ENCODE data around the gene INPP5K.
"Not testable (repeated sequence)": the region's sequence is repeated elsewhere in the genome, so short reads cannot be mapped to it uniquely, and the experiment has no call there.

The INPP5K gene

DNA sequence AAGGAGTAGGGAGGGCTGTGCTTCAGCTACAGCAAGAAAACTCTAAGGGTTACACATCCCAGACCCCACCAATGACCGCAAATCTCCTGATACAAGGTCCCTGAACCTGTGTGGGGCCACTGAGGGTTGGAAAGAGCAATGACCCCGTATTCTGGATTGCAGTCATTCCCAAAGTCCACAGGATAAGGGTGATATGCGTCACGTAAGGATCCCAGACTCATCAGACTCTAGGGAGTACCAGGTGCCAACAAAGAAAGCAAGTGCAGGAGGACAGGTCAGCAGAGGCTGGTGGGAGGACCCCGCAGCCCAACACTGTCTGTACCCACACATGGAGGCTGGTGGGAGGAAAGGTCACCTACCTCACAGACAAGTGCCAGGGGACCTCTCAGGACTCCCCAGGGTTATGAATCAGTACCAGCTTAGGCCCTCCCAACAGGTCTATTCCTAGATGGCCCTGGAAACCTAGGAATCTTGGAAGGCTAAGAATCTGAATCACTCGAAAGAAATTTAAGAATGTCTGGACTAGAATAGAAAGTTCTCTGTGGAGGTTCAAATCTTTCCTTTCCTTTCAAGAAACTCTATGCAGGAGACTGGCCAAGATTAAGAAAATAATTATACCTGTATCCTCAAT, 30.0 kb upstream of the INPP5K start:
- DNase-seq = no peak

DNA sequence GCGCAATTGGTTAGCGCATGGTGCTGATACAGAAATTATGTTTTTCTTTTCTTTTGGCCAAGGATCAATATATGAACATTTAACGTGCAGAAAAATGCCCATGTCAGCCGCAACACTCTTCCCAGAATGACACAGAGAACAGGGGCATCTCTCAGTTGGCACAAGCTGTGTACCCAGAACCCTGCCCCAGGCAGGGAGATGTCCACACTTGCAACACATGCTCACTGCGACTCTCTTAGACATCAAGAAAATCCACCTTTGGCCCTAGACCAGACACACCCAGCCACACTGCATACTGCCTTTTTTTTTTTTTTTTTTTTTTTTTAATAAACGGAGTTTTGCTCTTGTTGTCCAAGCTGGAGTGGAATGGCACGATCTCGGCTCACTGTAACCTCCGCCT, 29.2 kb upstream of the INPP5K start:
- no peak for DNase-seq

DNA sequence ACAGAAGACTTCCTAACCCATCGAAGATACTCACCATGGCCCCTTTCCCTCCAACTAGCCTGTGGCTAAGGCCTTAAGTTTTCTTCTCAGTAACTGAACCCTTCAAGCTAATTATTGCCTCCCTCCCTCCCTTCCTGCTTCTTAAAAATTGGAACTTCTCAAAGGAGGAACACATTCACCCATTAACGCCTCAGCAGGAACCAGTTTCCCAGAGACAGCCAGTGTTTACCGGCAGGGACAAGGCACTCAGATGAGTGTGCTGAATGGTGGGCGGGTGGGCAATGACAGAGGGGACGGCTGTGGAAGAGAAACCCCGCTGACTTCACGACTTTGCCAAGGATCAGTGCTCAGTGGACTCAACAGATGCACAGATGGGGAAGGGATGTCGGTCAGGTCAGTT, 25.9 kb upstream of the INPP5K start:
- no peak for DNase-seq

DNA sequence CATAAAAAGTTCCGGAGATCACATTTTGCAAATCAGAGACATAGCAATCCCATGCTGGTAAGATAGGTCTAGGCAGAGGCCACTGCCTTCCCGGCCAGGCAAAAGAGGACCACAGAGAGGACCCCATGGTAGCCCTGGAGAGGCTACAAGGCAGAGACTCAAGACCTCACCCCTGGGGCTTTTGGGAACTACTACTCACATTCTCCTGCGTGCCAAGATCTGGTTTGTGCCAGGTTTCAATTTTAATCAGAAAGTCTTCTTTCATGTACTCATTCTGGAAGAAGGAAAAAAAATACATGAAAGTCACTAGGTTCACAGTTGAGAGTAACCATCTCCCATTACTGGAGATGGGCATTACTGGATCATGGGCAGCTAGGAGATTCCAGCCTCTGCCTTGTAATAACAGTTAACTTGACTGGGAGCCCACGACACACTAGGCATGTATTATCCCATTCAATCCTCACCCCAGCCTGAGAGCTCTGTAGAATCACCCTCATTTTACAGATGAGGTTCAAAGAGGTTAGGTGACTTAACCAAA, 25.0 kb upstream of the INPP5K start:
- no peak for DNase-seq

DNA sequence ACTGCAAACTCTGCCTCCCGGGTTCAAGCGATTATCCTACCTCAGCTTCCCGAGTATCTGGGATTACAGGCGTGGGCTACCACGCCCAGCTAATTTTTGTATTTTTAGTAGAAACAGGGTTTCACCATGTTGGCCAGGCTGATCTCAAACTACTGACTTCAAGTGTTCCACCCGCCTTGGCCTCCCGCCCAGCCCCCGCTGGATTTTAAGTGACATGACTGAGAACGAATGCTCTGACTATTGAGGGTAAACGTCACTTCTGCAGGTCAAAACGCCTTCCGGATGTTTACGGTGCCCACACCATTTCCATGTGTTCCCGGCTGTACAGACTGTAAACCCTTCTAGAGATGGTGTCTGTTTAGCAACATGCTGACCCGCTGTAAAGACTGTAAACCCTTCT, 23.4 kb upstream of the INPP5K start:
- no peak for DNase-seq

DNA sequence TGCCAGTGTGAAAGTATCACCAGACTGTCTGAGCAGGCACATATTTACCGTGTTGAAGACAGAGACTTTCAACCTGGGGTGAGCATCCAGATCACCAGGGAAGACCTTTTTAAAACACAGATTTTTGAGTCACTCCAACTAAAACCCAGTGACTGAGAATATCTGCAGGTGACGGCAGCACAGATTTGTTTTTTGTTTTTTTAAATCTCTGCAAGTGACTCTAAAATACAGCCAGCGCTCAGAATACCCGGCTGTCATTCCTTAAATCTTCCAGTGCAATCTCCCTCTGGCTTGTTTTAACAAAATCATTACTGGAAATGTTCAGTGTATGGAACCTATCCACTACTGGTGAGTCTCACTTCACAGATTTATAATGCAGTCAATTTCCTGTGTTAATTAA, 19.3 kb upstream of the INPP5K start:
- DNase-seq = no peak

DNA sequence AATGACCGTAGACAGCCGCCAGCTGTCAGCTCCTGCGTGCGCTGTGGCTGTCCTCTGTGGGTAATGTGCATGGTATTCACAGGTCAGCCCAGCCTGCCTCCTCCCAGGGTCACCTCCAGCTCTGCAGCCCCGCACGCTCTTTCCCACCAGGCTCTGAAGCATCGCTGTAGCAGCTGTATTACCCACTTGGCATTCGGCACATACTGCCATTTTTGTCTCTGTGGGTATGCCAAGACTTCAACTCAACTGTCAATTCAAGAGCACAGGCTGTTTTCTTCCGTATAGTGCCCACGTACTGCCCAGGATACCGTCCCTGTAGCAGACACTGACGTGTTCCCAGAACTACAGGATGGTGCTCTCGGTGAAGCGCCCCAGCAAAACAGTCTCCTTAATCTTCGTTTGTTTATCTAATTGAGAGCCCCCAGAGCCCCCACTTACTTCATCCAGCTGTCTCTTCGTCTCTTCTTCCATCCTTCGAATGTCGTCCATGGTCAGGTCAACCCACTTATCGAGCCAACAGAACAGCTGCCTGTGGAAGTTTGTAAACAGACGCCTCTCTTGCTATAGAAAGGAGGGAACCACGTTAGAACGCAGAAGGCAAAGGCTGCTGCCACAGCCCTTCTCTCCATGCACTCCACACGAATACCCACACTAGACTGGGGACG, 17.4 kb upstream of the INPP5K start:
- DNase-seq = no peak

DNA sequence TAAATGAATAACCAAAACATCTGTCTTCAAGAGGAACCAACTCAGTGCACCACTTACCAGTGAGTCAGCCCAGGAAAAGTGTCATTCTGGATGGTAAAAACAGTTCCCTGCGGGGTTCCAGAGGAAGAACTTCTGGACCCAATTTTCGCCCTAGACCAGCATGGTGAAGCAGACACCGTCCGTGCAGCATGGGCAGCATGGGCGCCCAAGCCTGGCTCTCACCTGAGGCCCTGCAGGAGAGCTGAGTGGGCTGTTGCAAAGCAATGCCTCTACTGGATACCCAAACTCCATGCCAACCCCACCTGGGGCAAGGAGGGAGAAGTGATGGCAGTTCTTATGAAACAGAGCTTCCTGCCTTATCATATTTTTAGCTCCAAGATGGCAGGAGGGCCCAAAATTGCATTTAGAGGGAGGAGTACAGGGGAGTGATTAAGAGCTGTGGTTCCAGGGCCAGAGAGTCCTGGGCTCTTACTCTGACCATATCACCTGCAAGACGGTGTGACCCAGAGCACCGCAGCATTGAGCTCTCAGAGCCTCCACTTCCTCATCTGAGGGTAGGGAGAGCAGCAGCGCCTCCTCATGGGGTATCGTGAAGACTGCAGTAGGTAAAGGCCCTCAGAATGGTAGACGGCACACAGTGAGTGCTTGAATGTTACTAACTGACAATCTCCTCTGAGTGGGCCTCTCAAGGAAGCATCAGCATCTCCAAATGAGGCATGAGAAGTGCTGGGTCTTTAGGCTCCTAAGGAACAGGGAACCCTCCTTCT, 16.6 kb upstream of the INPP5K start:
- DNase-seq = no peak

DNA sequence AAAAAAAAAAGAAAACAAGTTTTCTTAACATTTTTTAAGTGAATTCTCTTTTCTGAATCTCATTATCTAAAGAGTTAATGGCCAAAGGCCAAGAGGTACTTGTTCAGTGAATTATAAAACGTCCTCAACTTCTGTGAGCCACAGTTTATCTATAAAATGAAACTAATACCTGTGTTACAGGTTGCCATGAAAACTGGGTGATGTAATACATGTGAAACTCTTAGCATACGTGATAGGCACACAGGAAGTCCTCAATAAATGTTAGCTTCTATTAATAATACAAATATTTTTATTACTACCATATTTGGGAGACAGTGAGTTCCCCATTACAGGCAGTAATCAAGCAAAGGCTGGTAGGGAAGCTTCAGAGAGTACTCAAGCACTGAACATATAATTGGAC, 13.5 kb upstream of the INPP5K start:
- no peak for DNase-seq

DNA sequence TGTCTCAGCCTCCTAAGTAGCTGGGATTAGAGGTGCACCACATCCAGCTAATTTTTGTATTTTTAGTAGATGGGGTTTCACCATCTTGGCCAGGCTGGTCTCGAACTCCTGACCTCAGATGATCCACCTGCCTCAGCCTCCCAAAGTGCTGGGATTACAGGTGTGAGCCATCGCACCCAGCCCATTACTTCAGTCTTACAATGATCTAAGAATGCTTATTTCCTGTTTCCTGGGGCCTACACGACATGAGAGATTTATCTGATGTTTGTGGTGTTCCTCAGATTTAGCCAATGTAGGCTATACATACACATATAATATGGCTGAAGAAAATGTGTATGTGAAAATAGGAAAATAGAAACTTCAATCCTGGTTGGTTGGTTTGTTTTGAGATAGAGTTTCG, 10.5 kb upstream of the INPP5K start:
- DNase-seq = not testable (repeated sequence)

DNA sequence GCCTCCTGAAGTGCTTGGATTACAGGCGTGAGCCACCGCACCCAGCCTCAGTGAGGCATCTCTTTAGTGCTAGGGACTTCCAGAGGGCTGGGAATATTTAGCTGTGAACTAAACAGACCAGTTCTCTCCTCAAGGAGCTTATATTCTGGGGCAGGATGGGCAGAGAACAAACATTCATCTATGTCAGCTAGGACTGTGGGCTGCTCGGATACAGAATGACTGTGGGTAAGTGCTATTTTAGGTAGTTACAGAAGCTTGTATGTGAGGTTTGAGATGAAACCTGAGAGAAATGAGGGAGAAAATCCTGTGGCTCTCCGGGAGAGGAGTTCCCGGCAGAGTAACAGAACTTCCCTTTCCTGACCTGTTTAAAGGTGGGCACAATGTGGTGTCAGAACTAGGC, 6.2 kb upstream of the INPP5K start:
- no peak for DNase-seq

DNA sequence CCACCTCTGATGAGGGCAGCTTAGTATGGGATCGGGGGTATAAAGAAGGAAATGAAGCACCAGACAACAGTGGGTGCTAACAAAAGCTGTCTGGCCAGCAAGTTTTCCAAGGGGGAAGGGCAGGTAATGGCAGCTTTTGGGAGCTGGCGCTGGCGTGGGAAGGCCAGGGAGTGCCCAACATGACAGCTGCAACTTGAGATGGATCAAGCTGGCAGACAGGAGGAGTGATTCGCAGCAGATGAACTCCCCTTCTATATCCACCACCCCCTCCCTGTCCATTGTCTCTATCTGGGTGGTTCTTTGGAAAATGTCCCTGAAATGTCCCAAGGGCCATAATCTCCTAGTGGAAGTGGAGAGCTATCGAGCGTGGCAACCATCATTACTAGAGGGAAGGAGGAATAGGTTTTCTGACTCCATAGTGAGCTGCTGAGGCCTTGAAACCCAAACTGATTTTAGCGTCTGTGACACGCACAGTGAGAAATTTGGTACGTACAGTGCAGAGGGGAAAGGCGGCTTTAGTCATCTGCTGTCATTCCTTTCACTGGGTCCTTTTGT, 4.8 kb upstream of the INPP5K start:
- no peak for DNase-seq

DNA sequence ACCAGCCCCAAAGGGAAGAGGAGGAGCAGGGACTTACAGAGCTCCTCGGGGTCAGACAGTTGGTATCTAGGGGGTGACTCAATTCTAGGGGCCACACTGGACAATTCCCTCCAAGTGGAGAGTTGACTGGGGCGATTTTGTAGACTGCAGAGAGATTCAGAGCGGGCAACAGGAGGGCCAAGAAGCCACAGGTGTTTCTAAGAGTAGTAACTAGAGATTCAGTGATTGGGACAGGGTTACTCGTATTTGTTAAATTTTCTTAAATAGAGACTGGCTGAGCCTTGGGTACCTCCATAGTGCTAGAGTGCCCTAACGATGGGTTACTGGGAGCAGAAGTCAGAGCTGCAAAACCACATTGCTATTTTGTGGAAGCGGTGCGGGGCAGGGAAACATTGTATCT, 3.3 kb upstream of the INPP5K start:
- no peak for DNase-seq

DNA sequence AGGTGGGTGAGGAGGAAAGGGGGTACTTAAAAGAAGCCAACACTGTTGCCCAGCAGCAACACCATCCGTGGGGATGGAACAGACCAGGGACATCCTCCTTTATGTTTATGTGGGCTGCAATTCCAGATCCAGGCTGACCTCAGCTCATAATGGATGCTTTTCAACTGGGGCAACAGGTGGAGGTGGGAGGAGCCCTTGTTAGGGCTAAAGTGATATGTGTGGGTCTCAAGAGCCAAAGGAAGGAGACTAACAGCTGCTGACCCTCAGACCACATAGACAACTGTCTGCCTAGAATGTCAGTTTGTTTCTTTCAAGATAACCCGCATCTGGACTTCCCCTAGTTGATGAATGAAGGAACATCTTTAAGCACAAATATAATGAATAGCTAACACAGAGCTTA, 2.0 kb upstream of the INPP5K start:
- no peak for DNase-seq

DNA sequence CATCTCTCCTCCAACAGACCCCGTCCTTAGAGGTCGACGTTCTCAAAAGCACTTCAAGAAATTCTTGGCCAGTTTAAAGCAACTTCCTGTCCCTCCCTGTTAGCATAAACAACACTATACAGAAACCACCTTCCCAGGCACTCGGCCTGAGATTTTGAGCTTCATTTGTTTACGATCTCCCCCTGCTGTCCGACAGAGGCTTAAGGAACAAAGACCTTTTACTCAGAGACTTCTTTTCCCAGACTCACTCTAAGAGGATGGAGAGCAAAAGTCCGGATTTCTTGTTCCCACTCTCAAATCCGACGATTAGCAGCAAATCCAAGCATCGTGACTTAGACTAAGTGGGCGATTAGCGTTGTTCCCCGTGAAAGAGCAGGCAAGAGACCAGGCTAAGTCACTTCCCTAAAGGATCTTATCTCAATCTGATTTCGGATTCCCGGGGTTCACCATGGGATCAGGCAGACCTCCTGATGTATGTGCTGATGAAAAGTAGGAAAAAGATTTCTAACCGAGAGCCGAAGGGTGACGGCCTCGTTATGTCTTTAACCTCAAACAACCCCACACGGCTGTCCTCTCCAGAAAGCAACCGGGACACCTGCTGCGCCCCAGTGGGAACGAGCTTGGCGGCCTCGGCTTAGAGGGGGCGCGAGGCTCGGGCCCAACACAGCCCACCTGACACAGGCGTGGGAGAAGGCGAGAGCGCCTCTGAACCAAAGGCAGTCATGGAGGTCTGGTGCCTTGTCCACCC, 598 bp downstream of the INPP5K start:
- peak; percentile 21 for DNase-seq

DNA sequence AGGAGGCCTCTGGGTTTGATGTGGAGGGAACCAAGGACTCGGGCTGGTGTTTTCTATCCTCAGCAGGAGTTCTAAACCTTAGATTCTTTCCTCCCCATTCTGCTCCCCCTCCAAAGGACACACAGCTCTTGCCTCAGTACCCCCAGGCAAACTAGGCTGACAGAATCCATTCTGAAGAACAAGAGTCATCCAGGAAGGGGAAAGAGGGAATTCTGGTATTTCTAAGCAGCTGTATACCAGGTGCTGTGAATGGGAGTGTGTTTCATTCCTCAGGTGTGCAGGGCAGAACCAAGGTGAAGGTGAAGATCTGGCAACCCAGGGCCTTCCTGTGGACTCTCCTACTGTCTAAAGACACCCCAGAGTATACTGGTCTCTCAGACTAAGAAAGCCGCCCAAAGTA, 4.1 kb downstream of the INPP5K start:
- no peak for DNase-seq

DNA sequence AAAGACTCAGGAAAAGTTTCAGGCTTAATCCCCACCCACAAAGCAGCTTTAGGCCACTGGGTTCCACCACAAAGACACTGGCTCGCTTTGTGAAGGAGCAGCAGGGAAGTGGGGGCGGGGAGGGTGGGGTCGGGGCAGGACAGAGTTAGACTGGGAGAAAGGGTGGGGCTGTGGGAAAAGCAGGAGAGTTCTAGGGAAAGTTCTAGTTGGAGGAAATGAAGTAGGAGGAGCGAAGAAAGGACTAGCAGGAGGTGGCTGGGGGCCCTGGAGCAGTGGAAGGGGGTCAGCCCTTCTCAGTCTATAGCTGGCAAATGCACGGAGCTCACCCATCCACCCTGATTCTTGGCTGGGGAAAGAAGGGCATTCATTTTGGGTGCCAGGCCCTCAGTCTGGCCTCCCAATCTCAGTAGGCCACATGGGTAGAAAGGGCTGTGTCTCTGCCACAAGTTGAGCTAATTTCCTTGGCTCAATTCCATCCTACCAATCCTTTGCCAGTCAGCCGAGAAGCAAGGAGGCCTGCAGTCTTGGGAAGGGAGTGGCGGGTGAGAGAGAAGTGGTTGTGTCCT, 4.6 kb downstream of the INPP5K start:
- DNase-seq = no peak

DNA sequence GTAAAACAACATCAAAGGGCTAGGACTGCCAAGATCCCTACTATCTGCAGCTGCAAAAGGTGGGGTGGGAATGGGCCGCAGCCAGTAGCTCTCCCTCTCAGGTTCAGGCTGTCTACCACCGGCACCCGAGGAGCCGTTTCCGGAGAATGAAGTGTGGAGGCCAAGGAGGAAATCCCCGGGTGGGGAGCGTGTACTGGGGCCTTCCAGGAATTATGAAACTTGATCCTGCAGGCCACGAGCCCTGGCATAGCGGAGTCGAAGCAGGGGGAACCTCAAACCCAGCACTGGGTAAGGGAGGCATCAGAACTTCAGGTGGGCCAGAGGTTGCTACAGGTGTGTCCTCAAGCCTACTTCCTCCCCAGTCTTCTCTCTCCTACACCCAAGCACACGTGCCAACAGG, 5.1 kb downstream of the INPP5K start:
- DNase-seq = no peak

DNA sequence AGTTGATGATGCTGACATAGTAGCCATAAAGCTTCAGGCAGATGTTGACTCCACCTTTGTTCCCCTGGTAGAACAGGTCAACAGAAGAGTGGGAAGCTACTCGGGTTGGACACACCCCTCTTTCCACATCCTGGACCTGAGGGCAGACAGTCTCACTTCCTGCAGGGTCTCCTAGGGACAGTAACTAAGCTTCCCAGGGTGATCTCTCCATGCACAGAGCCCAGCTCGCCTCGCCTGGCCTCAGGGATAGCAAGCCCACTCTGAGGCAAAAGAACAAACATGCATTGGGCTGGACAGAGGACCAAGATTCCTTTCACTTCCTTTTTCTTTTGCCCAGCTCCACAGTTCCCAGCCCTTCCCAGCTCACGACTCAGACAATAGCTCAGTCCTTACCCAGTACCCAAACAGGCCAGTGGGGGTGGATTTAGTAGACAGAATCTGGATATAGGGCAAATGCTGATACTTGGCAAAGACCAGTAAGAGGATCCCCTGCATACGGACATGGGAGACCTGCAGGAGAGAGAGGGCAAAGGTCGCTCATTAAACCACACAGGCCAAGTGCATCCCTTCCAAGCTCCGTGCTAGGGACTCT, 7.0 kb downstream of the INPP5K start:
- no peak for DNase-seq

DNA sequence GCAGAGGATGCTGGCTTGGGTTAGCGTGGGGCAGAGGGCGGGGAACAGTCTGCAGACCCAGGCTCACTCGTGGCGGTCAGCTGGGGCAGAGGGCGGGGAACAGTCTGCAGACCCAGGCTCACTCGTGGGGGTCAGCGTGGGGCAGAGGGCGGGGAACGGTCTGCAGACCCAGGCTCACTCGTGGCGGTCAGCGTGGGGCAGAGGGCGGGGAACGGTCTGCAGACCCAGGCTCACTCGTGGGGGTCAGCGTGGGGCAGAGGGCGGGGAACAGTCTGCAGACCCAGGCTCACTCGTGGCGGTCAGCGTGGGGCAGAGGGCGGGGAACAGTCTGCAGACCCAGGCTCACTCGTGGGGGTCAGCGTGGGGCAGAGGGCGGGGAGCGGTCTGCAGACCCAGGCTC, 7.7 kb downstream of the INPP5K start:
- not testable (repeated sequence) for DNase-seq

DNA sequence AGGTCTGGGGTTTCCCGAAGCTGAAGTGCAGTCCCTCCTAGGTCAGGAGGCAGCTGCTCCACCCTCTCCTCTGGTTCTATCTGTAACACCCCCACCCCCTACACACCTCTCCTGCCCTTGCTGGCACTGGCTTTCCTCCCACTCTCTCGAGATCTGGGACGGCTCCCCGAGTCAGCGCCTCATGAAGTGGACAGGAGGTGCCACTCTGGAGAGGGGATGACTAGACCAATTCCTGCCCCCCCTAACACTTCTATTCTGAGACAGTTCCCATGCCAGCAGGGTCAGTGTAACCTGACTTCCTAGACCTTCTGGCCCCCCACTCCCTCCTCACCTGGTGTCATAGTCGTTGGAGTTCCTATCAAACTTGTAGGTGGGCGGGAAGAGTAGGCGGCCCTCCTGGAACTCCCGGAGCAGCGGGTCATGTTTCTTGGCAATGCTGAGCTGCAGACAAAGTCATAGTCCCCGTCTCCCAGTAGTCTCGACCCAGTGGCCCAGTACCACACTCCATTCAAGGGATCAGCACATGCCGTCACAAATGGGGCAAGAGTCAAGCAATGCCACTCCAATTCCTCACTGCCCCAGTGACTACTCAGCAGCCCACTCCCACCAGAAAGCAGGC, 9.7 kb downstream of the INPP5K start:
- no peak for DNase-seq

DNA sequence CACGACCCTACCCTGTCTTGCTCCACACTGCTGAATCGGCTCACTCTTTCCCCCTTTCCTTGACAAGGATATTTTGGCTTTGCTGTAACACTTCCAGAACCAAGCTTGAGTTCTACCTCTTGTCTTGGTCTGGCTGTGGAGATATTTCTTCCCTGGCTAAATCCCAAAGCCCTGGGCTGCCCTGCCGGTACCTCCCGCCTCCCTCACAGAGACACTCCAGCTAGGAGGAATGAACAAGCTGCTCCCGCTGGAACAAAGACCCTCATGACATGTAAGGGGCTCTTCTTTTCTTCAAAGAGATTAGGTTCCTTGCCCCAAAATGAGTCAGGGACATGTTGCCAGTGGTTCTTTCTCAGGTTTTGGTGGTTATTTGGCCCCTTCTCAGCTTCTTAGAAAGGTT, 10.8 kb downstream of the INPP5K start:
- DNase-seq = no peak

All from NCI-H510A treated with DMSO at 0.1 percent for 48 hours (cell line).